Neural crest cell (in vitro differentiated cells): ENCODE data around the gene ZSCAN16. TPM values are rescaled to one million over a fixed set of nuclear protein-coding genes. Genes with fewer than 3 reads are reported as not detected.

Experiments
- DNase-seq: peaks from one replicate; pipeline ENCODE4 v3.0.0; 2021; ENCODE audit warnings: low read depth, mixed read lengths, low spot score
- H3K27ac Mint-ChIP-seq: one replicate; pipeline ENCODE4 v1.8.0; 2021; ENCODE audit warnings: mild to moderate bottlenecking, mixed read lengths; ENCODE audit not compliant: unreplicated experiment
- H3K27me3 Mint-ChIP-seq: 2 replicates; pipeline ENCODE4 v1.8.0; 2021; ENCODE audit warnings: low read depth, mild to moderate bottlenecking, mixed read lengths
- H3K36me3 Mint-ChIP-seq: 2 replicates; pipeline ENCODE4 v1.8.0; 2021; ENCODE audit warnings: low read depth, mild to moderate bottlenecking, mixed read lengths
- H3K4me1 Mint-ChIP-seq: 2 replicates; pipeline ENCODE4 v1.8.0; 2021; ENCODE audit warnings: mixed read lengths
- H3K4me3 Mint-ChIP-seq: one replicate; pipeline ENCODE4 v1.8.0; 2021; ENCODE audit warnings: mild to moderate bottlenecking, mixed read lengths
- H3K9me3 Mint-ChIP-seq: 2 replicates; pipeline ENCODE4 v1.8.0; 2021; ENCODE audit warnings: mixed read lengths
- total RNA-seq: library from RNA; stranded (reverse); gene quantifications from 2 replicates; pipeline ENCODE4 v1.2.1, GENCODE V29; 2021
- TF ChIP-seq, protein P1 (sequence below): fragments of 200-600 bp; sonication (generic); conservative IDR thresholded peaks from 2 replicates; pipeline ENCODE4 v1.5.0; 2021; ENCODE audit warnings: antibody characterized with exemption, mild to moderate bottlenecking

The ZSCAN16 gene
- total RNA-seq, 1 donor from 2014 or later: 11.1 TPM

- H3K9me3 Mint-ChIP-seq: peaks cover 6% of the 10 kb centered on the region
- TF ChIP-seq, protein P1, sequence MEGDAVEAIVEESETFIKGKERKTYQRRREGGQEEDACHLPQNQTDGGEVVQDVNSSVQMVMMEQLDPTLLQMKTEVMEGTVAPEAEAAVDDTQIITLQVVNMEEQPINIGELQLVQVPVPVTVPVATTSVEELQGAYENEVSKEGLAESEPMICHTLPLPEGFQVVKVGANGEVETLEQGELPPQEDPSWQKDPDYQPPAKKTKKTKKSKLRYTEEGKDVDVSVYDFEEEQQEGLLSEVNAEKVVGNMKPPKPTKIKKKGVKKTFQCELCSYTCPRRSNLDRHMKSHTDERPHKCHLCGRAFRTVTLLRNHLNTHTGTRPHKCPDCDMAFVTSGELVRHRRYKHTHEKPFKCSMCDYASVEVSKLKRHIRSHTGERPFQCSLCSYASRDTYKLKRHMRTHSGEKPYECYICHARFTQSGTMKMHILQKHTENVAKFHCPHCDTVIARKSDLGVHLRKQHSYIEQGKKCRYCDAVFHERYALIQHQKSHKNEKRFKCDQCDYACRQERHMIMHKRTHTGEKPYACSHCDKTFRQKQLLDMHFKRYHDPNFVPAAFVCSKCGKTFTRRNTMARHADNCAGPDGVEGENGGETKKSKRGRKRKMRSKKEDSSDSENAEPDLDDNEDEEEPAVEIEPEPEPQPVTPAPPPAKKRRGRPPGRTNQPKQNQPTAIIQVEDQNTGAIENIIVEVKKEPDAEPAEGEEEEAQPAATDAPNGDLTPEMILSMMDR: no peak
- no peak overlapping the region for H3K27ac Mint-ChIP-seq
- peaks cover 7% of the 10 kb centered on the region for H3K4me1 Mint-ChIP-seq
- H3K4me3 Mint-ChIP-seq: no peak overlapping the region
- no peaks in the 10 kb centered on the region for H3K27me3 Mint-ChIP-seq
- DNase-seq: peak; percentile 28
- peaks cover 32% of the 10 kb centered on the region for H3K36me3 Mint-ChIP-seq
Observed at GRCh38 chr6:28161410-28162079, 37.1 kb downstream of the ZSCAN16 start.

DNA sequence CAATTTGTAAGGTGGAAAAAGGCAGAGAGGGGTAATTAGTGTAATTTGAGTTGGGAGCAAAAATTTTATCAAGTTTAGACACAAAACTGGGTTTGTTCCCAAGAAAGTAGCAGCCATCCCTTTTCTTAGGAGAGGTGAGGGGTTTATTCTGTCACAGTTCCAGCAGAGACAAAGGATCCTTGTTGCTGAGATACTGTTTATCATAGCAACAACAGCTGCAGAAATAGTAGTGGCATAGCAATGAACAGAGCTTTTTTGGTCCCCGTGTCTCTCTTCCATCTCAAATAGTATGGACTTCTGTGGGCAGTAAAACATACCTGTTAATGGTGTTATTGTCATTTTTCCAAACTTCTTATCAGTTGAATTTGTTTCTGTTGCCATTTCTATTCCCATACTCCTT is 41.2 kb downstream of the ZSCAN16 start:
- H3K36me3 Mint-ChIP-seq: peaks cover 10% of the 10 kb centered on the region
- TF ChIP-seq, protein P1: no peak
- H3K4me3 Mint-ChIP-seq: no peak overlapping the region
- DNase-seq: no peak
- peaks cover 2% of the 10 kb centered on the region for H3K9me3 Mint-ChIP-seq
- no peak overlapping the region for H3K27ac Mint-ChIP-seq
- peaks cover 7% of the 10 kb centered on the region for H3K4me1 Mint-ChIP-seq
- no peaks in the 10 kb centered on the region for H3K27me3 Mint-ChIP-seq

- Mint-ChIP-seq H3K4me3 (no peak overlapping the region), H3K36me3 (peaks cover 9% of the 10 kb centered on the region), H3K4me1 (peaks cover 7% of the 10 kb centered on the region), H3K9me3 (no peaks in the 10 kb centered on the region), H3K27ac (no peak overlapping the region), H3K27me3 (no peaks in the 10 kb centered on the region)
- TF ChIP-seq, protein P1: no peak
- no peak for DNase-seq
Observed at GRCh38 chr6:28167068-28167467, 42.7 kb downstream of the ZSCAN16 start.

DNA sequence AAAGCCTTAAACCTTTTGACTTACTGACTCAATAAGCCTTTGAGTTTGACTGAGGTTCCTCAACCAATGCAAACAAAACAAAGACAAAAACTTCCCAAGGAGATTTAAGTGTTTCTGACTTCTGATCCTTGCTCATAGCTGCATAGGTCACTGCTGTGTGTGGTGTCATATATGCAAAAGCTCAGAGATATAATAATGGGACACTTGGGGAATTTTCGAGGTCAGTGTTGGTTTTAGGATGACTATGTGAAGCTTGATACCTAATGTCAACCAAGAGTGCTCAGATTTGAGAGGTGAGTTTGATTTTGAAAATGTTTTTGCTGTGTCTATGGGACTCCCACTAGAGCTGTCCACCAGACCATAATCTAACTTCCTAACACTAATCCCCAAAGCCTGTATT is 43.5 kb downstream of the ZSCAN16 start:
- no peak for DNase-seq
- no peaks in the 10 kb centered on the region for H3K9me3 Mint-ChIP-seq
- peaks cover 7% of the 10 kb centered on the region for H3K36me3 Mint-ChIP-seq
- H3K27ac Mint-ChIP-seq: no peak overlapping the region
- no peaks in the 10 kb centered on the region for H3K27me3 Mint-ChIP-seq
- TF ChIP-seq, protein P1: no peak
- no peak overlapping the region for H3K4me3 Mint-ChIP-seq
- peaks cover 7% of the 10 kb centered on the region for H3K4me1 Mint-ChIP-seq

GRCh38 chr6:28171271-28171670 is 46.9 kb downstream of the ZSCAN16 start:
- DNase-seq: no peak
- Mint-ChIP-seq H3K36me3 (peaks cover 9% of the 10 kb centered on the region), H3K4me1 (no peaks in the 10 kb centered on the region), H3K27ac (no peak overlapping the region), H3K4me3 (no peak overlapping the region), H3K27me3 (no peaks in the 10 kb centered on the region), H3K9me3 (peaks cover 7% of the 10 kb centered on the region)
- TF ChIP-seq, protein P1: no peak
